Measurements from ENCODE around the gene B3GALT5. TPM values are rescaled to one million over a fixed set of nuclear protein-coding genes. Genes with fewer than 3 reads are reported as not detected.

B3GALT5 gene
- total RNA-seq: under 1 TPM; 0.03 to 0.13 TPM
- 1 to 10 TPM in 5 of 6 donors, under 1 TPM in 1; 0.85 to 1.5 (median 1.1) TPM for polyA plus RNA-seq (ENCODE audit: insufficient read length in 6 of 6)
- long read RNA-seq, donor 1: 0 reads
- long read RNA-seq, donor 2: 0 reads
- long read RNA-seq, donor 3: 0 reads
- long read RNA-seq, donor 4: 0 reads
- long read RNA-seq, donor 5: 0 reads
- long read RNA-seq, donor 6: 0 reads
- long read RNA-seq, donor 7: 0 reads
- long read RNA-seq, donor 8: 0 reads
- long read RNA-seq, donor 9: 0 reads
- long read RNA-seq, donor 10: 0 reads
- long read RNA-seq, donor 11, partial matches to known transcripts: 0 of 1 reads
- long read RNA-seq, donor 11, other reads (novel, unspliced or antisense): 0 of 1 reads
- long read RNA-seq, donor 12: 0 reads

DNA sequence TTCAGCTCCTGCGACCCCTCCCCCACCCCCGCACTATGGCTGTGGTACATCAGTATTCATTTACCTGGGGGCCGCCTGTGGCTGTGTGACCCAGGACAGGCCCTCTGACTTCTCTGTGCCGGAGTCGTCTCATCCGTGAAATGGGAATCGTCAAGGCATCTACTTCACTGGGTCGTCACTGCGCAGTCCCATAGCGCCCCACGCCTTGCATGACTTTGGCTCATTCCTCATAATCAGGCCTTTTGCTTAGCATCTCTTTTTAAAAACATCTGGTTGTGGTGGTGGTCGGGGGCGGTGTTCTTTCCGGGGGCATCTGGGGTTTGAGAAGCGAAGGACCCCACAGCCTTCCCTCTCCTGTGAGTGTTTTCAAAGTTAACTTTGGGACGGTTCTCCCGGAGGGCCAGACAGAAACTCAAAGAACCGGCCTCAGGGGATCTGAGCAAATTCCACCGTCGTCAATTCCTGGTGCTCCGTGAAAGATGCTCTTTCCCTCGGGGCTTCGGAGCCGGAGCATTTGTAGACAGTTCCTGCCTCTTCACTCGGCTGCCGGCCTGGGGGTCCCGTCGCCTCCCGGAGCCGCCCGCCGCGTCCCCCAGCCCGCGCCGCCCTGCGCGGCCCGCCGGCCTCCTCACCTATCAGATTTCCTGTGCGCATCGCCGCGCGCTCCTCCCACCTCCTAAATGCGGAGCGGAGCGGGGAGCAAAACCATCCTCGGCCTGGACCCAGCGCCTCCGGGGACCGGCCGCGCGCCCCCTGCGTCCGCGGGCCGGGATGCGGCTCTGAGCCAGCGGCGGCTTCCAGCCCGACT, at the start of gene B3GALT5:
TSS of gene B3GALT5 (plus strand) at position 708 of the 808 bp plus-strand sequence. CDS start 47,620 bp downstream, outside the sequence.
- Histone ChIP-seq H3K36me3 (no peaks in the 10 kb centered on the region), H3K4me3 (no peak within 1 kb of the TSS), H3K27me3 (peaks cover 29 to 66% of the 10 kb centered on the region in 2 donors), H3K9me3 (no peaks in the 10 kb centered on the region), H3K27ac (no peak within 1 kb of the TSS), H3K4me1 (no peaks in the 10 kb centered on the region)
- ATAC-seq (no peak), DNase-seq (peak in 3 of 4 donors; percentile 36 to 76 (median 54))
- TF ChIP-seq CTCF (IDR thresholded peaks at IDR 0.05): no peak
- intact Hi-C loops (cut with DNase I): no loop called here

- intact Hi-C loops (cut with DNase I): no loop called here
- no peak for DNase-seq
- Histone ChIP-seq H3K27me3 (no peaks in the 10 kb centered on the region), H3K4me3 (no peak overlapping the region), H3K27ac (no peak overlapping the region), H3K9me3 (no peaks in the 10 kb centered on the region), H3K36me3 (no peaks in the 10 kb centered on the region), H3K4me1 (no peaks in the 10 kb centered on the region)
- no peak for TF ChIP-seq CTCF (IDR thresholded peaks at IDR 0.05)
- no peak for ATAC-seq
Measured at GRCh38 chr21:39564200-39564599, 48.5 kb upstream of the B3GALT5 start.

DNA sequence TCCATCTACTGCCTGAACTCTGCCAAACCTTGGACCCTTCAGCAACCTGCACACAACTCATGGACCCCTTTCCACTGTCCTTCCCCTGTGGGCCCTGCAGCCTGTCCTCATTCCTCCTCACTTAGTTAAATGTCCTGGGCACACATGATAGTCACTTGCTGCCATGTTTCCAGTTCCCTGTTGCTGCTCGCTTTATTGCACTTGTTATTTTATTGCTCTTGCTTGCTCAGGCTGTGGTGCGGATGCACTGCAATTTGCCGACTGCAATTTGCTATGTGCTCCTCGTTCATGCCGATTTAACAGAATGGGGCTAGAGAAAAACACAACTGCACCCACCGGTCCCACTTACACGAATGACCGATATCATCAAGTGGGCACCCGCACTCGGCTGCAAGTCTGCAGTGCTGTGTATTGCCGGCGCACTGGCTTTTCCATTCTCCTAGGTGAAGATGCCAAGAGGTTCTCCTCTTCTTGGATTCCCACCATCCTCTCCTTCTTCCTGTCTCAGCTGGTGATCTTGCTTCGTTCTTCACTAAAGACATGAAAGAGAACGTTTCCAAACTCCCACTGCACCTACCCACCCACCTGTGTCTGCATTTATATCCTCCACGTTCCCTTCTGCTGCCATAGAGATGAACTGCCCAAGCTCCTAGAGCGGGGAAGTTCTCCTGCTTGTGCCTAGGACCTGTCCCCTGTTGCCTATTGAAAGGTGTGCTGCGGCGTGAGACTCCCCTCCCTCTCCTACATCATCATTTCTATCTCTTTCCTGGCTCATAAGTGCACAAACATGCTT, 45.4 kb upstream of the B3GALT5 start:
- Histone ChIP-seq H3K4me1 (no peaks in the 10 kb centered on the region), H3K27ac (no peak overlapping the region), H3K9me3 (no peaks in the 10 kb centered on the region), H3K27me3 (no peaks in the 10 kb centered on the region), H3K4me3 (no peak overlapping the region), H3K36me3 (no peaks in the 10 kb centered on the region)
- DNase-seq (no peak), ATAC-seq (no peak)
- intact Hi-C loops (cut with DNase I): no loop called here
- TF ChIP-seq CTCF (IDR thresholded peaks at IDR 0.05): no peak

DNA sequence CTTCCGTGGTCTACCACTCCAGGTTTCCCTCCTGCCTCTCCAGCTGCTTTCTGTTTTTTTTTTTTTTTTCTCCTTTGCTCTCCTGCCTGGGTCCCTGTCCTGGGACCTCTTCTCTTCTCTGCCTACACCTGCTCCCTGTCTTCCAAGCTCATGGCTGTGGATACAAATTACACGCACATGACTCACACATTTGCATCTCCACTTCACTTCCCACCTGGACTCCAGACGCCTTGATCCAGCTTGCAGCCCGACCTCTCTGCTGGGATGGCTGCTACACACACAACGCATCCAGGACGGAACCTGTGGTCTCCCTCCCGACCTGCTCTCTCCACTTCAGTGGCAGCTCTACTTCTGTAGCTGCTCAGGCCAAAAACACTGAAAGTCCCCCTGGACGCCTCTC, 44.4 kb upstream of the B3GALT5 start:
- H3K9me3 ChIP-seq: no peaks in the 10 kb centered on the region
- TF ChIP-seq CTCF (IDR thresholded peaks at IDR 0.05): no peak
- ATAC-seq (no peak), DNase-seq (no peak)
- H3K27ac ChIP-seq: no peak overlapping the region
- no peak overlapping the region for H3K4me3 ChIP-seq
- no peaks in the 10 kb centered on the region for H3K36me3 ChIP-seq
- H3K4me1 ChIP-seq: no peaks in the 10 kb centered on the region
- intact Hi-C loops (cut with DNase I): no loop called here
- no peaks in the 10 kb centered on the region for H3K27me3 ChIP-seq
